ENCODE data around the gene CLEC18B.
"Not testable (repeated sequence)": the region's sequence is repeated elsewhere in the genome, so short reads cannot be mapped to it uniquely, and the experiment has no call there.

- TF ChIP-seq POLR2A, CTCF, POLR2AphosphoS5, EP300 (IDR thresholded peaks at IDR 0.05): not testable (repeated sequence)
Observed at GRCh38 chr16:74420612-74421481, at the start of gene CLEC18B.

Data from gastroesophageal sphincter (tissue), 3 donors.